Aorta (tissue), 5 donors: Measurements from ENCODE around the gene MRRF. TPM values are rescaled to one million over a fixed set of nuclear protein-coding genes. Genes with fewer than 3 reads are reported as not detected.

ENCODE experiments used
- ATAC-seq: fragments of 200-7000 bp; cut with Tn5 transposase; one replicate; pipeline ENCODE4 v1.9.1; 2022; ENCODE audit warnings: moderate library complexity; ENCODE audit not compliant: low FRiP score
- DNase-seq, 2 donors: peaks; one replicate each; pipeline ENCODE4 v3.0.0-alpha.2; 2020
- H3K27ac ChIP-seq, 2 donors: one replicate each; pipeline ENCODE4 v1.5.1; 2013; ENCODE audit warnings: low read length in 2 of 2, mild to moderate bottlenecking in 2 of 2, moderate library complexity in 2 of 2, control low read depth in 1 of 2, inconsistent platforms in 1 of 2, low read depth in 1 of 2
- H3K27me3 ChIP-seq, 2 donors: one replicate each; pipeline ENCODE4 v1.6.1; 2013; ENCODE audit warnings: control low read depth in 1 of 2, low read length in 1 of 2, mild to moderate bottlenecking in 1 of 2, moderate library complexity in 1 of 2; ENCODE audit not compliant: insufficient read depth in 2 of 2, control insufficient read depth in 1 of 2
- H3K36me3 ChIP-seq, 2 donors: one replicate each; pipeline ENCODE4 v1.6.1; 2013; ENCODE audit warnings: control low read depth in 1 of 2, low read length in 1 of 2, mild to moderate bottlenecking in 1 of 2; ENCODE audit not compliant: insufficient read depth in 2 of 2, control insufficient read depth in 1 of 2
- H3K4me1 ChIP-seq, 2 donors: one replicate each; pipeline ENCODE4 v1.6.1; 2013; ENCODE audit warnings: low read length in 2 of 2, control low read depth in 1 of 2, mild to moderate bottlenecking in 1 of 2, moderate library complexity in 1 of 2; ENCODE audit not compliant: insufficient read depth in 2 of 2, control insufficient read depth in 1 of 2
- H3K4me3 ChIP-seq, 2 donors: one replicate each; pipeline ENCODE4 v1.5.1; 2013; ENCODE audit warnings: low read length in 2 of 2, control low read depth in 1 of 2, mild to moderate bottlenecking in 1 of 2
- H3K9me3 ChIP-seq: one replicate; pipeline ENCODE4 v1.6.1; 2013; ENCODE audit warnings: mild to moderate bottlenecking, low read length; ENCODE audit not compliant: control insufficient read depth
- WGBS, 2 donors: extraction: QIAGEN DNeasy Blood & Tissue Kit; methylation state at CpG; one replicate each; pipeline ENCODE4 v1.1.7; 2013; 5-methylcytosine and 5-hydroxymethylcytosine counted together
- intact Hi-C, 2 donors: fragments of 100-400 bp; cut with DNase I; formaldehyde crosslinking; loops; one replicate each; pipeline versions ENCODE4 v1.14.2 to v1.15.0; 2022
- polyA plus RNA-seq, 2 donors: library from polyadenylated mRNA; stranded (reverse); fragments of 200-250 nt; gene quantifications; one replicate each; pipeline ENCODE4 v1.2.3, GENCODE V29; 2013
- total RNA-seq, 2 donors: library from RNA; stranded (reverse); fragmentation: NEBNext Ultra II Directional; extraction: Animal tissue kit (Norgen Biotek cat#: 25700); gene quantifications; one replicate each; pipeline ENCODE4 v1.2.1, GENCODE V29; 2021
- donor health status: healthy with polysubstance abuse.
- donor health status: Bipolar disorder and iron deficiency.
- donor health status: DM: no; HTN: no; CAD: no.
- donor health status: DM: no; HTN: no; CAD: no.
- donor health status: DM: yes; HTN: yes; CAD: no.

Gene MRRF
- total and polyA plus RNA-seq, 4 donors, result 18.7 to 28.7 (median 20.5) TPM

DNA sequence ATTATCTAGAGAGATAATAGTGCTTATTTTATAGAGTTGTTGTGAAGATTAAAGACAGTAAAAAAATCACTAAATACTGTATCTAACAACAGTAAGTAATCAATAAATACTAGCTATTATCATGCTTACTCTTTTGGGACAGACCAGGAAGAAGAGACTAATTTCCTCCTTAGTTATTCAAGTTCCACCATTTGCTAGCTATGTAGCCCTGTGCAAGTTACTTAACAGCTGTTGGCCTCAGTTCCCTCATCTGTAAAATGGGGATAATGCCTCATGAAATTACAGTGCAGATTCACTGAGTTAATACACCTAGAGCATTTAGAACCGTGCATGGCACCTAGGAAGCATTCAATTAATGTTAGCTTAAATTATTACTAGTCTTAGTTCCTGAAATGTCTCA is 2.6 kb upstream of the MRRF start:
- no peaks in the 10 kb centered on the region for H3K9me3 ChIP-seq
- ATAC-seq, result no peak
- no peak overlapping the region for H3K27ac ChIP-seq
- DNase-seq, result no peak
- peaks cover 5 to 6% of the 10 kb centered on the region in 2 donors for H3K4me1 ChIP-seq
- no peaks in the 10 kb centered on the region for H3K27me3 ChIP-seq
- 88 to 94% methylated on average over 1 of the region's 1 CpG for WGBS, 2 donors
- peaks cover 0 to 3% of the 10 kb centered on the region in 2 donors for H3K36me3 ChIP-seq
- H3K4me3 ChIP-seq, result no peak overlapping the region
- intact Hi-C loops, result loop anchor here in 1 of 2 donors (5.0 kb wide), 1 partner anchor 105 kb away; the partner anchor contains the start of genes MORN5 and NDUFA8

DNA sequence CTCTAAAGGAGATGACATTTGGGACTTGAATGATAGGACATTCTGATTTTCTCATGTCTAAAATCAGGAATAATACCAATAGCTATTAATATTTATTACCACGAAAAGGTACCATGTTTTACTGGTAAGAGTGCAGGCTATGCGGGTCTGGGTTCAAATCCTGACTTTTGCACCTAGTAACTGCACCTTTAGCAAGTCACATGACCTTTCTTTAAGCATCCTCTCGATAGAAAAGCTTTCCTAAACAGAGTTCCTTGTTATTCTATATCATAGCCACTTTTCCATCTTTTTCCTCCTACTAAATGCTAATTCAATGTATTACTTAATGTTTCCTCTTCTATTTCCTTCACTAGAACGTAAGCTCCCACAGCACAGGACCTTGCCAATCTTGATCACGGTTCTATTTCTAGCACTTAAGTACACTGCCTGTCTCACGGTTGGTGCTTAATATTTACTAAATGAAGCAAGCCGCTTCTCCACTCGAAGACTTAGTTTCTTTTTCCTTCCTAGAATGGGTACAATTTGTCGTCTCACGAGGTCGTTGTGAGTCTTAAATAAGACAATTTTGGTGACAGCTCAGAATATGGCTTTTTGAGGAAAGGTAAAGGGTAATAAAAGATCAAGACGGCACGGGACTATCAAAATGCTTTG is 858 bp upstream of the MRRF start:
- Histone ChIP-seq H3K4me3 (peak overlapping the region; percentile 60 to 90), H3K36me3 (peaks cover 0 to 3% of the 10 kb centered on the region in 2 donors), H3K27me3 (no peaks in the 10 kb centered on the region), H3K9me3 (no peaks in the 10 kb centered on the region), H3K4me1 (peaks cover 5 to 6% of the 10 kb centered on the region in 2 donors), H3K27ac (peak overlapping the region; percentile 80 to 92)
- WGBS, 2 donors, result 12% methylated on average over 13 of the region's 13 CpGs
- ATAC-seq (no peak), DNase-seq (no peak)
- intact Hi-C loops, result loop anchor here in 1 of 2 donors (5.0 kb wide), 1 partner anchor 107 kb away; the partner anchor contains the start of genes MORN5 and NDUFA8

DNA sequence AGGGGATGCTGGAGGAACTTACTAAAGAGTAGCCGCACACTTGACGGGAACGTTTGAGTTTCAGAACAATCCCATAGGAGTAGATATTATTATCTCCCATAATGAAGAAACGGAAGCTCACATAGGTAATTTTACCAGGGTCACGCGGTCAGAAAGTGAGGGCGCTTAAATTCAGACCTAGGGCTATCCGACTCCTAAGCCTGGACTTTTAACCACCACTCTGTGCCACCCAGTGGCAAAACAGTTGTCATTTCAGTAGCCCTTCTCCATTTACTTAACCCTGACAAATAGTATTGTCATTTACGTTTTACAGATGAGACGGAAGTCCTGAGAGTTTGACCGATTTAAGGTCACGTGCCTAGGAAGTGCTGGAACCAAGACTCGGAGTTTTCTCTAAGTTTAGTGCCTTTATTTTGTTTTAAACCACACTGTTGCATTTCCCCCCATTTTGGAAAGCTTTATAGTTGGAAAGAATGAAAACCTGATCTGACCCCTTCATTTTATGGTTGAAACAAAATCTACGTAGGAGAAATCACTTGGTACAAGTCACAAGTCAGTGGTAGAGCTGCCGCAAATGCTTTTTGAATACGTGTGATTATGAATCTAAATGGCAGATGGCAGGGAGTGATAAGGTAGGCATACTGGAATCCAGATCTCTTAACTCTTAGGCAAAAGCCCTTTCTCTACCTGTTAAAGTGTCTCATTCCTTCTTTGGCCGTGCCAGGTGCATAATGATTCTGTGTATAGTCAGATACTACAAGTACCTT is 650 bp downstream of the MRRF start:
- peak overlapping the region in 1 of 2 donors; percentile 24 for H3K27ac ChIP-seq
- no peaks in the 10 kb centered on the region for H3K36me3 ChIP-seq
- intact Hi-C loops, result no loop called here
- DNase-seq (no peak), ATAC-seq (no peak)
- H3K27me3 ChIP-seq, result no peaks in the 10 kb centered on the region
- H3K4me1 ChIP-seq, result peaks cover 5 to 6% of the 10 kb centered on the region in 2 donors
- peak overlapping the region; percentile 60 to 90 for H3K4me3 ChIP-seq
- no peaks in the 10 kb centered on the region for H3K9me3 ChIP-seq
- WGBS, 2 donors, result 11 to 13% methylated on average over 17 of the region's 17 CpGs

DNA sequence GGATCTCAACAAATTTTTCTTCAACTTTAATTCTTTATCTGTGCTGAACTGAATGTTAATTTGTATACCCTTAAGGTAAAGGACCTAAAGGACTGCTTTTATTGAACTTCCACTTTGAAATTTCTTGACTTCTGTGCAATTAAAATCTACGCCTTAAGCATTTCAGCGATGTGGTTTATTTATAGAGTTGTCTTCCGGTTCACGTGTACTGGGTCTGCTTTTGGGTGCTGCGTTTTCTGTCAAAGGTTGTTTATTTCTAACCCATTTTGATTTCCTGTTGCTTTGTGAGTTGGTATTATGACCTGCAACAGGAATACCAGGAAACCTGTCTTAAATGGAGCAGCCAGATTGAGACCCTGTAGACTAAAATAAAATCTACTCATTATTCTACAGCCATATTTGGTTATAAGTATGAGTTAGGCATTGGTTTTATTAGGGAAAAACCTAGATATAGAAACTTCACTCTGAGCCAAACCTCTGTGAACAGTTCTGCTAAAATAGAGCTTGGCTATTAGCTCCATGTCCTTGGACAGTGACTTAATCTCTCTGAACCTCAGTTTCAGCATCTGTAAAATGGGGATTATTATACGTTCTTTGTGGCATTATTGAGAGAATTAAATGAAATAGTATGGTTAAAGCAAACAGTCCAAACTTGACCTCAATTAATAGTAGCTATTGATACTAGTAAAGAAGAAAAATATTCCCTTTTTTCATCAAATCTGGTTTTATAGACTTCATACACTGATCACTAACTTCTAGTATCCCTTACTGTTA is 3.5 kb downstream of the MRRF start:
- intact Hi-C loops, result no loop called here
- Histone ChIP-seq H3K4me3 (no peak overlapping the region), H3K27me3 (no peaks in the 10 kb centered on the region), H3K27ac (no peak overlapping the region), H3K36me3 (peaks cover 4 to 5% of the 10 kb centered on the region in 2 donors), H3K4me1 (peaks cover 2 to 5% of the 10 kb centered on the region in 2 donors), H3K9me3 (no peaks in the 10 kb centered on the region)
- no peak for ATAC-seq
- WGBS, 2 donors, result 81 to 83% methylated on average over 6 of the region's 6 CpGs
- no peak for DNase-seq

DNA sequence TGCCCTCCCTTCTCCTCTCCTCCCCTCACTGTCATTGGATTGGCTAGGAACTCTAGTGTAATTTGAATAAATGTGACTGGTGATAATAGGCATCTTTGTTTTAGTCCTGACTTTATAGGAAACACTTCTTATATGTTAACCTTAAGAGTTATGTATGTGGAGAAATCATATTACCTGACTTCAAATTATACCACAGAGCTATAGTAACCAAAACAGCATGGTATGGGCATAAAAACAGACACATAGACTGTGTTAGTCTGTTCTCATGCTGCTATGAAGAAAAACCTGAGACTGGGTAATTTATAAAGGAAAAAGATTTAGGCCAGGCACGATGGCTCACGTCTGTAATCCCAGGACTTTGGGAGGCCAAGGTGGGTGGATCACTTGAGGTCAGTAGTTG is 9.4 kb downstream of the MRRF start:
- 96 to 98% methylated on average over 2 of the region's 2 CpGs for WGBS, 2 donors

DNA sequence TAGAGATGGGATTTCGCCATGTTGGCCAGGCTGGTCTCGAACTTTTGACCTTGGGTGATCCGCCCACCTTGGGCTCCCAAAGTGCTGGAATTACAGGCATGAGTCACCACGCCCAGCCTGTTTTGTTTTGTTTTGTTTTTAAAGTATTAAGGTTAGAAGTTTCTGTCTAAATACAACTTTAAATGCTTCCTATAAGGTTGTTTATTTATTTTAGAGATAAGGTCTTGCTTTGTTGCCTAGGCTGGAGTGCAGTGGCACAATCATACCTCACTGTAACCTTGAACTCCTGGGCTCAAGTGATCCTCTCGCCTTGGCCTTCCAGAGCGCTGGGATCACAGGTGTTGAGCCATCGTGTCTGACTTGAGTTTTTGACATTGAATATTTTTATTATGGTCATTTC is 11.4 kb downstream of the MRRF start:
- H3K9me3 ChIP-seq, result no peaks in the 10 kb centered on the region
- WGBS, 2 donors, result 98 to 99% methylated on average over 7 of the region's 7 CpGs
- DNase-seq (no peak), ATAC-seq (no peak)
- H3K36me3 ChIP-seq, result peaks cover 3 to 4% of the 10 kb centered on the region in 2 donors
- intact Hi-C loops, result no loop called here
- no peak overlapping the region for H3K4me3 ChIP-seq
- no peak overlapping the region for H3K27ac ChIP-seq
- no peaks in the 10 kb centered on the region for H3K27me3 ChIP-seq
- H3K4me1 ChIP-seq, result peaks cover 0 to 2% of the 10 kb centered on the region in 2 donors

More for the DNA sequence above, 9.4 kb downstream of the MRRF start:
- no peaks in the 10 kb centered on the region for H3K4me1 ChIP-seq
- no peaks in the 10 kb centered on the region for H3K9me3 ChIP-seq
- peaks cover 4 to 5% of the 10 kb centered on the region in 2 donors for H3K36me3 ChIP-seq
- no peak overlapping the region for H3K4me3 ChIP-seq
- intact Hi-C loops, result no loop called here
- no peaks in the 10 kb centered on the region for H3K27me3 ChIP-seq
- DNase-seq, result no peak
- no peak overlapping the region for H3K27ac ChIP-seq
- no peak for ATAC-seq

DNA sequence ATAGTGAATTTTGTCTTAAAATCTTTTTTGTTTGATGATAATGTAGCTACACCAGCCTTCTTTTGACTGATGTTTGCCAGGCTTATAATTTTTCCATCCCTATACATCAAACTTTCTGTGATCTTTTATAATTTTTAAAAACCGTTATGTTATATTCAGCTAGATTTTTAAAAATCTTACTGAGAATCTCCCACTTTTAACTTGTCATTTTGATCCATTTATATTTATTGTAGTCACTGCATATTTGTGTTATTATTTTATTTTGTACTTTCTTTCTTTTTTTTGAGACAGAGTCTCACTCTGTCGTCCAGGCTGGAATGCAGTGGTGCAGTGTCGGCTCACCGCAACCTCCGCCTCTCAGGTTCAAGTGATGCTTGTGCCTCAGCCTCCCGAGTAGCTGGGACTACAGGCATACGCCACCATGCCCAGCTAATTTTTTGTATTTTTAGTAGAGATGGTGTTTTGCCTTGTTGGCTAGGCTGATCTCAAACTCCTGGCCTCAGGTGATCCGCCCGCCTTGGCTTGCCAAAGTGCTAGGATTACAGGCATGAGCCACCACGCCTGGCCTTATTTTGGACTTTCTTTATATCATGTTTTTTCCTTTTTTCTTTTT is 12.7 kb downstream of the MRRF start:
- no peaks in the 10 kb centered on the region for H3K27me3 ChIP-seq
- H3K4me3 ChIP-seq, result no peak overlapping the region
- H3K36me3 ChIP-seq, result peaks cover 2 to 4% of the 10 kb centered on the region in 2 donors
- no peaks in the 10 kb centered on the region for H3K9me3 ChIP-seq
- intact Hi-C loops, result no loop called here
- ATAC-seq (no peak), DNase-seq (no peak)
- H3K27ac ChIP-seq, result no peak overlapping the region
- WGBS, 2 donors, result 97 to 98% methylated on average over 10 of the region's 10 CpGs
- H3K4me1 ChIP-seq, result peaks cover 0 to 2% of the 10 kb centered on the region in 2 donors

DNA sequence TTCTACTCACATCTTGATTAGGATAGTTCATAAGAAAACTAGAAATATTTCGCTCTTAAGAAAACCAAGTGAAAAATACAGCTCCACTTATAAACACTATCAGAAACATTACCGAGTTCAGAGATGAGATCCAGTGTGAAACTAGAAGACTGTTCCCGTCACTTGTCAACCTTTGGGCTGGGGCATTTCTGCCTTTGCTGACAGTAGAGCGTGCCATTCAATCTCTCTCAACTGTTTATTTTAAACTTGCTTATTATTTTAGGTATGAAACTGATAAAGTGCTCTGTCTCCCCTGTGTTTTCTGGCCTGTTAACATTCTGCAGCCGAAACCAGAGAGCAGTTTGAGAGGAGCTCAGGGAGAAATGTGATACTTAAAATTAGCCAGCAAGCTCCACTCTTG is 16.7 kb downstream of the MRRF start:
- Histone ChIP-seq H3K36me3 (peaks cover 3 to 9% of the 10 kb centered on the region in 2 donors), H3K27ac (no peak overlapping the region), H3K4me3 (no peak overlapping the region), H3K9me3 (no peaks in the 10 kb centered on the region), H3K27me3 (no peaks in the 10 kb centered on the region), H3K4me1 (peaks cover 0 to 2% of the 10 kb centered on the region in 2 donors)
- intact Hi-C loops, result no loop called here
- no peak for ATAC-seq
- 63 to 71% methylated on average over 5 of the region's 5 CpGs for WGBS, 2 donors
- no peak for DNase-seq
